ENCODE results near the gene CD2BP2. TPM values are rescaled to one million over a fixed set of nuclear protein-coding genes. Genes with fewer than 3 reads are reported as not detected.
A peak's percentile ranks its signal among the peaks of the same experiment; 100 is the strongest.

The CD2BP2 gene
- total RNA-seq, 4 donors from 2014 or later, result 21.9 to 38.0 (median 28.5) TPM

DNA sequence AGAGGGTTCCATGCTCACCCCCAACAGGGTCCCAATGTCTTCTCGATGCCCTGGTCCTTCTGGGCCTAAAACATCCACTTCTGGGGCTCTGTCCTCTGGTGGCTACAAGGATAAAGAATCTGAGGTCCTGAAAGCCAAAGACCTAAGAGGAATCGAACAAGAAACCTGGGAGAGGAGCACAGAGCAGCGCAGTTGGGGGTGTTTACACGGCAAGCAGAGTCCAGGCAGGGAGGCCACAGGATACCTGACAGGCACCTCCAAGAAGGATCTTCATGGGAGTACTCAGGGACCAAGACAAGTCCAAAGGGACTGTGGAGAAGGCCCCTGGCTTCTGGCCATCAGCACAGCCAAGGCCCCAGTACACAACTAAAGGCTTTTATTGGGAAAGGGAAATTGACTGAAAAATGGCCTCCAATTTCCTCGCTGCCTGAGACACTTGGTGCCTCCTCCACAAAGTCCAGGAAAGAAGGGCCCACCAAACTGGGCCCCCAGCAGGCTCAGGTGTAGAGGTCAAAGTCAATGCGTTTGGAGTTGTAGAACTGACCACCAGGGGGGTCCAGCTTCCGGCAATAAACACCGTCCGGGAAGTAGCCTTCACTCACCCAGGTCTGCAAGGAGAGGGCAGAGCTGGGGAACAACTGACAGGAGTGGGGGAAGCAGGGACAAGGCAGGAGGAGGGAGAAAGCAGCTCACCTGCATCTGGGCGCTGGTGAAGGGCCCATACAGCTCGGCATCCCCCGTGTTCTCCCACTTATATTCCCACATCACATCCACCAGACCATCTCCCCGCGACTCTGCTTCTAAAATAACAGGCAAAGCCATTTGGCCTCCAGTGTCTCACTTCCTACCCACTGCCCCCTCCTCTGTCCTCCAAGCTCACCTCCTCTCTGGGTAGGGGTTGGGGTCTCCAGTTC is 2.4 kb downstream of the CD2BP2 start:
- peaks cover 38 to 64% (median 39%) of the 10 kb centered on the region in 3 donors for H3K4me1 ChIP-seq
- DNase-seq, result no peak

DNA sequence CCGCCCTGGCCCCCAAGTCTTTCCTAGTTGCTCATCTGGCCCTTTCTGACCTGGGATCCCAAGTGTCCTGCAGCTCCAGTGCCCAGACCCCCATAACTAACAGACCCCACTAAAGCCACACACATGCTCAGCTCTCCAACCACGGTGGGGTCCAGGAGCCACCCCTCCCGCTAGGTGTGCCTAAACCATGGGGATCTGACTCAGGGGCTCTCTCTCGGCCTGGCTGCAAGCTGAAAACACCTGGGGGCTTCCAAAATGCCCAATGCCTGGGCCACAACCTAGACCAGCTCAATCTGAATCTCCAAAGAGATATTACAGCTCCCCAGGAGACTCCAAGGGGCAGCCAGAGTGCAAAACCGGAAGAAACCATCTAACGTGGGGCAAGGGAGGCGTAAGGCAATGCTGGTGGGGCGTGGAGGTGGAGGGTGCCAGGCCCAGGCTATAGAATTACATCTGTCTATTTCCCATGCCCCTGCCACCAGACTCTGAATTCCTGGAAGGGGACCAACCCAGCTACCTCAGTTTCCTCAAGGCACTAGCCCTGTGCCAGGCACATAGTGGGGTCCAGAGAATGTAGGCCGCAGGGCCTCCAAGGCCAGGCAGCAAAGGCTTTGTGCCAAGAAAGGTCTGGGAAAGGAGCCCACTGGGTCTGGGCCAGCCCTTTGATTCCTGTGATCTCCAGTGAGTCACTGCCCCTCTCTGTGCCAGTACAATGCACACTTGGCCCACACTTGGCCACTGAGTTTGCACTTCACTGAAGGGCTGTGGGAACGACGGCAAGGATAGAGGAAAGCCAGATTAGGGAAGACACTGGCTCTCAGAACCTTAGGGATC is 3.3 kb downstream of the CD2BP2 start:
- TF ChIP-seq, protein P1, sequence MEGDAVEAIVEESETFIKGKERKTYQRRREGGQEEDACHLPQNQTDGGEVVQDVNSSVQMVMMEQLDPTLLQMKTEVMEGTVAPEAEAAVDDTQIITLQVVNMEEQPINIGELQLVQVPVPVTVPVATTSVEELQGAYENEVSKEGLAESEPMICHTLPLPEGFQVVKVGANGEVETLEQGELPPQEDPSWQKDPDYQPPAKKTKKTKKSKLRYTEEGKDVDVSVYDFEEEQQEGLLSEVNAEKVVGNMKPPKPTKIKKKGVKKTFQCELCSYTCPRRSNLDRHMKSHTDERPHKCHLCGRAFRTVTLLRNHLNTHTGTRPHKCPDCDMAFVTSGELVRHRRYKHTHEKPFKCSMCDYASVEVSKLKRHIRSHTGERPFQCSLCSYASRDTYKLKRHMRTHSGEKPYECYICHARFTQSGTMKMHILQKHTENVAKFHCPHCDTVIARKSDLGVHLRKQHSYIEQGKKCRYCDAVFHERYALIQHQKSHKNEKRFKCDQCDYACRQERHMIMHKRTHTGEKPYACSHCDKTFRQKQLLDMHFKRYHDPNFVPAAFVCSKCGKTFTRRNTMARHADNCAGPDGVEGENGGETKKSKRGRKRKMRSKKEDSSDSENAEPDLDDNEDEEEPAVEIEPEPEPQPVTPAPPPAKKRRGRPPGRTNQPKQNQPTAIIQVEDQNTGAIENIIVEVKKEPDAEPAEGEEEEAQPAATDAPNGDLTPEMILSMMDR (IDR thresholded peaks at IDR 0.05), result no peak
- TF ChIP-seq POLR2A (IDR thresholded peaks at IDR 0.05), result no peak
- intact Hi-C loops (cut with DNase I), result no loop called here
- 25 to 44% methylated on average over 7 to 8 of the region's 11 CpGs for WGBS, 2 donors

More for the DNA sequence above, 2.4 kb downstream of the CD2BP2 start:
- H3K9me3 ChIP-seq, result no peaks in the 10 kb centered on the region
- H3K27ac ChIP-seq, result peak overlapping the region; percentile 63 to 98 (median 98)
- intact Hi-C loops (cut with DNase I), result no loop called here
- no peak overlapping the region for H3K4me3 ChIP-seq
- H3K36me3 ChIP-seq, result peaks cover 14 to 54% (median 14%) of the 10 kb centered on the region in 3 donors
- TF ChIP-seq POLR2A (IDR thresholded peaks at IDR 0.05), result no peak
- TF ChIP-seq, protein P1 (IDR thresholded peaks at IDR 0.05), result peak in 1 of 6 experiments; percentile 17
- no peaks in the 10 kb centered on the region for H3K27me3 ChIP-seq
- WGBS, 2 donors, result 85 to 88% methylated on average over 14 of the region's 14 CpGs

DNA sequence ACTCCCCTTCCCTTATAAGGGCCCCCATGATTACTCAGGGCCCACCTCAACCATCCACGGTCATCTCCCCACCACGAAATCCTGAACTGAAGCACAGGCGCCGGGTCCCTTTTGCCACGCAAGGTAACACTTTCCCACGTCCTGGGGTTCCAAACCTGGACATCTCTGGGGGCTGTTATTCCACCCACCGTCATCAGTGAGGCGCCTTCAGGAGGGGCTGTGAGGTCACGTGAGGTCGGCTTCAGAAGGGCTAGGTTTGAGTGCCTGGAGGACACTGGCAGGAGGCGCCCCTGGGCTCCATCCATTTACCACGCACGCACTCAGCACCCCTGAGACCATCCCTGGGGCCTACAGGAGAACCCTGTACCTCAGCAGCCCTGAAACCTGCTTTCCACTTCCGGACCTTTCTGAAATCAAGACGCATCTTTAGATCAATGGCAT is 4.1 kb downstream of the CD2BP2 start:
- no peaks in the 10 kb centered on the region for H3K27me3 ChIP-seq
- H3K9me3 ChIP-seq, result no peaks in the 10 kb centered on the region
- peaks cover 29 to 47% (median 35%) of the 10 kb centered on the region in 3 donors for H3K4me1 ChIP-seq
- H3K4me3 ChIP-seq, result no peak overlapping the region
- TF ChIP-seq POLR2A (IDR thresholded peaks at IDR 0.05), result no peak
- TF ChIP-seq, protein P1 (IDR thresholded peaks at IDR 0.05), result no peak
- H3K27ac ChIP-seq, result peak overlapping the region; percentile 63 to 98 (median 86)
- peaks cover 10 to 40% (median 12%) of the 10 kb centered on the region in 3 donors for H3K36me3 ChIP-seq
- DNase-seq, result no peak
- intact Hi-C loops (cut with DNase I), result no loop called here
- 92 to 93% methylated on average over 3 to 10 of the region's 15 CpGs for WGBS, 2 donors

More for the DNA sequence above, 3.3 kb downstream of the CD2BP2 start:
- H3K27ac ChIP-seq, result peak overlapping the region; percentile 63 to 98 (median 86)
- H3K36me3 ChIP-seq, result peaks cover 10 to 45% (median 12%) of the 10 kb centered on the region in 3 donors
- no peaks in the 10 kb centered on the region for H3K9me3 ChIP-seq
- no peak overlapping the region for H3K4me3 ChIP-seq
- peaks cover 37 to 55% (median 39%) of the 10 kb centered on the region in 3 donors for H3K4me1 ChIP-seq
- H3K27me3 ChIP-seq, result no peaks in the 10 kb centered on the region
- no peak for DNase-seq

- TF ChIP-seq, protein P1 (IDR thresholded peaks at IDR 0.05), result no peak
- TF ChIP-seq POLR2A (IDR thresholded peaks at IDR 0.05), result no peak
- DNase-seq, result no peak
- no peaks in the 10 kb centered on the region for H3K27me3 ChIP-seq
- intact Hi-C loops (cut with DNase I), result no loop called here
- no peak overlapping the region for H3K4me3 ChIP-seq
- peaks cover 10 to 40% (median 12%) of the 10 kb centered on the region in 3 donors for H3K36me3 ChIP-seq
- WGBS, 2 donors, result 80 to 84% methylated on average over 3 of the region's 3 CpGs
- H3K27ac ChIP-seq, result no peak overlapping the region
- no peaks in the 10 kb centered on the region for H3K9me3 ChIP-seq
- peaks cover 24 to 40% (median 31%) of the 10 kb centered on the region in 3 donors for H3K4me1 ChIP-seq
These were observed 4.8 kb downstream of the CD2BP2 start for GRCh38 chr16:30350134-30350871.

Data from esophagus squamous epithelium (tissue), 5 donors.